ENCODE data around the gene RNASE12. TPM values are rescaled to one million over a fixed set of nuclear protein-coding genes. Genes with fewer than 3 reads are reported as not detected.

RNASE12 gene
- total RNA-seq, 1 donor from 2014 or later: not detected

GRCh38 chr14:20550926-20551325 is 40.2 kb downstream of the RNASE12 start:
- H3K27ac Mint-ChIP-seq (ENCODE audit: unreplicated experiment): no peak overlapping the region
- TF ChIP-seq CTCF (conservative IDR thresholded peaks at IDR 0.05): no peak
- H3K36me3 Mint-ChIP-seq (ENCODE audit: low read depth): no peaks in the 10 kb centered on the region
- no peaks in the 10 kb centered on the region for H3K4me1 Mint-ChIP-seq
- no peak for DNase-seq (ENCODE audit: low read depth, low spot score)
- peaks cover 3% of the 10 kb centered on the region for H3K9me3 Mint-ChIP-seq
- peaks cover 2% of the 10 kb centered on the region for H3K27me3 Mint-ChIP-seq (ENCODE audit: low read depth)
- H3K4me3 Mint-ChIP-seq: no peak overlapping the region

- Mint-ChIP-seq H3K36me3 (ENCODE audit: low read depth) (no peaks in the 10 kb centered on the region), H3K9me3 (peaks cover 3% of the 10 kb centered on the region), H3K4me1 (no peaks in the 10 kb centered on the region), H3K27me3 (ENCODE audit: low read depth) (peaks cover 22% of the 10 kb centered on the region), H3K27ac (ENCODE audit: unreplicated experiment) (no peak overlapping the region), H3K4me3 (no peak overlapping the region)
- DNase-seq (ENCODE audit: low read depth, low spot score): no peak
- TF ChIP-seq CTCF (conservative IDR thresholded peaks at IDR 0.05): no peak
Observed at GRCh38 chr14:20548414-20549158, 42.6 kb downstream of the RNASE12 start.

- Mint-ChIP-seq H3K36me3 (ENCODE audit: low read depth) (no peaks in the 10 kb centered on the region), H3K4me1 (no peaks in the 10 kb centered on the region), H3K4me3 (no peak overlapping the region), H3K27me3 (ENCODE audit: low read depth) (peaks cover 22% of the 10 kb centered on the region), H3K9me3 (no peaks in the 10 kb centered on the region), H3K27ac (ENCODE audit: unreplicated experiment) (no peak overlapping the region)
- DNase-seq (ENCODE audit: low read depth, low spot score): no peak
- TF ChIP-seq CTCF (conservative IDR thresholded peaks at IDR 0.05): no peak
Observed at GRCh38 chr14:20546877-20547276, 44.3 kb downstream of the RNASE12 start.

Other genes starting within 250 kb of the RNASE12 start
- 50.7 and 53.2 TPM in 2 replicates for gene PARP2, start 247.7 kb downstream of the RNASE12 start, total RNA-seq
- gene TEP1, start 177.9 kb downstream of the RNASE12 start, total RNA-seq: 12.7 and 13.7 TPM in 2 replicates
- gene KLHL33, start 155.2 kb downstream of the RNASE12 start, total RNA-seq: 0.07 TPM in 1 of 2 replicates, not detected in the other
- 67.3 and 68.1 TPM in 2 replicates for gene OSGEP, start 136.6 kb downstream of the RNASE12 start, total RNA-seq
- gene APEX1, start 136.2 kb downstream of the RNASE12 start, total RNA-seq: 433 and 437 TPM in 2 replicates
- 36.0 and 40.8 TPM in 2 replicates for gene PIP4P1, start 129.9 kb downstream of the RNASE12 start, total RNA-seq
- gene PNP, start 122.0 kb downstream of the RNASE12 start, total RNA-seq: 35.1 and 40.8 TPM in 2 replicates
- 0.52 and 1.2 TPM in 2 replicates for gene RNASE10, start 85.8 kb downstream of the RNASE12 start, total RNA-seq
- not detected in 2 replicates for gene RNASE9, start 30.3 kb downstream of the RNASE12 start, total RNA-seq
- gene RNASE11, start 3.4 kb downstream of the RNASE12 start, total RNA-seq: not detected in 2 replicates
- gene OR6S1, start 50.3 kb upstream of the RNASE12 start, total RNA-seq: not detected in 2 replicates
- 2.6 TPM in 2 replicates for gene RNASE4, start 93.2 kb upstream of the RNASE12 start, total RNA-seq
- gene ANG, start 97.4 kb upstream of the RNASE12 start, total RNA-seq: 2.3 and 3.3 TPM in 2 replicates
- gene EDDM3A, start 154.5 kb upstream of the RNASE12 start, total RNA-seq: not detected in 2 replicates
- not detected in 2 replicates for gene EDDM3B, start 177.0 kb upstream of the RNASE12 start, total RNA-seq
- 0.23 TPM in 1 of 2 replicates, not detected in the other for gene RNASE6, start 189.9 kb upstream of the RNASE12 start, total RNA-seq
- gene RNASE1, start 211.5 kb upstream of the RNASE12 start, total RNA-seq: 6.4 and 9.7 TPM in 2 replicates

All from neural crest cell (in vitro differentiated cells).